HepG2 (cell line): ENCODE measurements around the gene STOML1. TPM values are rescaled to one million over a fixed set of nuclear protein-coding genes. Genes with fewer than 3 reads are reported as not detected.

Source experiments
- DPF2 ChIP-seq: sonication (generic); formaldehyde crosslinking; IDR thresholded peaks from 2 replicates; pipeline ENCODE4 v1.4.0; 2020; ENCODE audit warnings: mild to moderate bottlenecking, low read depth, missing genetic modification reagents, borderline replicate concordance
- GATAD1 ChIP-seq: IDR thresholded peaks from 2 replicates; pipeline ENCODE4 v1.6.1; 2016; ENCODE audit warnings: missing genetic modification reagents, missing compliant biosample characterization
- KLF15 ChIP-seq: sonication (generic); formaldehyde crosslinking; IDR thresholded peaks from 2 replicates; pipeline ENCODE4 v1.8.1; 2023; ENCODE audit warnings: borderline replicate concordance, mild to moderate bottlenecking, inconsistent platforms, missing genetic modification reagents, mixed read lengths
- KMT2B ChIP-seq: IDR thresholded peaks from 2 replicates; pipeline ENCODE4 v1.6.1; 2016; ENCODE audit warnings: missing genetic modification reagents, missing compliant biosample characterization
- MIXL1 ChIP-seq: IDR thresholded peaks from 2 replicates; pipeline ENCODE4 v1.6.1; 2016
- PAX8 ChIP-seq: sonication (generic); formaldehyde crosslinking; IDR thresholded peaks from 2 replicates; pipeline ENCODE4 v1.8.0; 2022; ENCODE audit warnings: mild to moderate bottlenecking, missing genetic modification reagents, borderline replicate concordance
- REXO4 ChIP-seq: sonication (generic); formaldehyde crosslinking; IDR thresholded peaks from 2 replicates; pipeline ENCODE4 v1.8.0; 2022; ENCODE audit warnings: missing genetic modification reagents, mild to moderate bottlenecking, borderline replicate concordance
- SIN3A ChIP-seq: IDR thresholded peaks from 2 replicates; pipeline ENCODE4 v1.6.1; 2011; ENCODE audit warnings: low read depth, mild to moderate bottlenecking, control low read depth, low read length, borderline replicate concordance
- ZNF333 ChIP-seq: sonication (generic); formaldehyde crosslinking; IDR thresholded peaks from 2 replicates; pipeline ENCODE4 v1.4.0; 2020; ENCODE audit warnings: mild to moderate bottlenecking, missing genetic modification reagents, borderline replicate concordance
- ZNF501 ChIP-seq: sonication (generic); formaldehyde crosslinking; IDR thresholded peaks from 2 replicates; pipeline ENCODE4 v1.5.1; 2020; ENCODE audit warnings: mild to moderate bottlenecking, moderate library complexity, missing genetic modification reagents
- ZNF546 ChIP-seq: sonication (generic); formaldehyde crosslinking; conservative IDR thresholded peaks from 2 replicates; pipeline ENCODE4 v1.8.1; 2023; ENCODE audit warnings: mild to moderate bottlenecking, missing genetic modification reagents
- ZNF564 ChIP-seq: sonication (generic); formaldehyde crosslinking; IDR thresholded peaks from 2 replicates; pipeline ENCODE4 v1.8.1; 2023; ENCODE audit warnings: mild to moderate bottlenecking, missing genetic modification reagents
- ZNF749 ChIP-seq: sonication (generic); formaldehyde crosslinking; IDR thresholded peaks from 2 replicates; pipeline ENCODE4 v1.8.0; 2022; ENCODE audit warnings: mild to moderate bottlenecking, missing genetic modification reagents, moderate library complexity, borderline replicate concordance
- ZSCAN21 ChIP-seq: sonication (generic); formaldehyde crosslinking; IDR thresholded peaks from 2 replicates; pipeline ENCODE4 v1.8.0; 2022; ENCODE audit warnings: mild to moderate bottlenecking, missing genetic modification reagents, moderate library complexity, borderline replicate concordance
- ZSCAN25 ChIP-seq: sonication (generic); formaldehyde crosslinking; IDR thresholded peaks from 2 replicates; pipeline ENCODE4 v1.8.0; 2022; ENCODE audit warnings: mild to moderate bottlenecking, missing genetic modification reagents
- polyA plus RNA-seq, 8 experiments: library from polyadenylated mRNA; depleted of rRNA in 3 of 8; stranded (reverse) in 7 of 8; unstranded in 1 of 8; fragments of >200 nt; fragmentation: Illumina TruSeq in 4 of 8; extraction: Trizol in 4 of 8; gene quantifications; 2 replicates each; pipeline versions ENCODE4 v1.2.1 to v1.2.3, GENCODE V29; 2011 to 2016; ENCODE audit warnings: low read depth in 4 of 8, missing spikeins in 1 of 8, mixed read lengths in 1 of 8; ENCODE audit not compliant: insufficient read depth in 1 of 8
- total RNA-seq, 5 experiments: library from RNA; depleted of rRNA; stranded (reverse); fragments of >200 nt; fragmentation: Illumina TruSeq; extraction: Trizol; gene quantifications; 2 replicates each; pipeline ENCODE4 v1.2.3, GENCODE V29; 2016; ENCODE audit warnings: low read depth in 1 of 5
- TF ChIP-seq, protein P1 (sequence below): sonication (generic); formaldehyde crosslinking; IDR thresholded peaks from 2 replicates; pipeline ENCODE4 v1.4.0; 2020; ENCODE audit warnings: missing genetic modification reagents
- TF ChIP-seq, protein P2 (sequence below): sonication (generic); formaldehyde crosslinking; conservative IDR thresholded peaks from 2 replicates; pipeline ENCODE4 v1.4.0; 2020; ENCODE audit warnings: mild to moderate bottlenecking, missing genetic modification reagents, moderate library complexity
- TF ChIP-seq, protein P3 (sequence below): sonication (generic); formaldehyde crosslinking; IDR thresholded peaks from 2 replicates; pipeline ENCODE4 v1.9.0; 2021; ENCODE audit warnings: missing genetic modification reagents, borderline replicate concordance
- TF ChIP-seq, protein P4 (sequence below): sonication (generic); formaldehyde crosslinking; conservative IDR thresholded peaks from 2 replicates; pipeline ENCODE4 v1.8.0; 2022; ENCODE audit warnings: low read depth, missing genetic modification reagents

Gene STOML1
- total and polyA plus RNA-seq, 2 of the 13 experiments (the other 11 are each of a cell fraction or from before 2014, with no cell fraction given): 3.5 to 3.7 TPM

DNA sequence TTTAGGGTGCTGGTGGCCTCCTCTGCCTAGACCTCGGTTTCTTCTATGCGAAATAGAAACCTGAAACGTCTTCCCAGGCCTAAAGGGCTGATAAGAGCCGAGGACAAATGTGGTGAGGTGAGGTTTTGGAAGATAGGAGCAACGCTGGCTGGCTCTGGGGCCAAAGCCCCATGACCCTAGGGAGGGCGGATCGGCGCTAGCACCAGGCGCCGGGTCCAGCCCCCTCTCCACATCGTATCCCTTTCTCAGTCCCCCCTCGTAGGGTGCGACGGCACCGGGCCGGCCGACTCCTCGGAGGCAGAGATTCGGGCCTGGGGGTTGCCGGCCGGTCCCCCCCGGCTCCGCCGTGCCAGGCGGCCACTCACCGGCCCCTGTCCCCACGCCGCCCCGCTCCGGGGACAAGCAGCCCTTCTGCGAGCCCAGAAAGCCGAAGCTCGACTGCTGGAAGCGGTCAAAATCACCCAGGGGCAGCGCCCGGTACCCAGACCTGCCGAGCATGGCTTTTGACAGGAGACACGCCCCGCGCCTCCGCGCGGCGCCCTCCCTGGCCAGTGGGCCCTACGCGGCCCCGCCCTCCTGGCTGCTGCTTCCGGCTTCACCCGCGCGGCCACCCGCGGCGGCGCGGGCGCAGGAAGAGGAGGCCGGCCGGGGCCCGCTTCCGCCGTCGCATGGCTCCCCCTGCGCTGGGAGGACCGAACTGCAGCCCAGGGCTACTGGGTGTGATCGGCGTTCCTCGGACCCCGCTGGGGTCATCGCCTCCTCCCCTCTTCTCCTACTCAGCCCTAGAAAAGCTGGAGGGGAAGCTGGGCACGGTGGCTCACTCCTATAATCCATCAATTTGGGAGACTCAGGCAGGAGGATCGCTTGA lies at the start of gene STOML1 (continued):
- TF ChIP-seq ZNF564 (no peak), KMT2B (peak; percentile 66; the same call in 1 of the 2 replicates), MIXL1 (CRISPR knock-in tag) (0 out of 2 replicates have a peak, but pooled peaks have one; percentile 39), DPF2 (CRISPR knock-in tag) (no peak), ZNF546 (CRISPR knock-in tag) (no peak), ZNF501 (CRISPR knock-in tag) (no peak), KLF15 (CRISPR knock-in tag) (no peak), REXO4 (no peak), PAX8 (CRISPR knock-in tag) (no peak), ZSCAN21 (CRISPR knock-in tag) (0 out of 2 replicates have a peak, but pooled peaks have one; percentile 48), GATAD1 (CRISPR knock-in tag) (peak; percentile 89), SIN3A (peak; percentile 96), ZSCAN25 (CRISPR knock-in tag) (peak; percentile 45; the same call in 1 of the 2 replicates), ZNF333 (CRISPR knock-in tag) (no peak), ZNF749 (peak; percentile 17; the same call in 1 of the 2 replicates)
- TF ChIP-seq, protein P1, sequence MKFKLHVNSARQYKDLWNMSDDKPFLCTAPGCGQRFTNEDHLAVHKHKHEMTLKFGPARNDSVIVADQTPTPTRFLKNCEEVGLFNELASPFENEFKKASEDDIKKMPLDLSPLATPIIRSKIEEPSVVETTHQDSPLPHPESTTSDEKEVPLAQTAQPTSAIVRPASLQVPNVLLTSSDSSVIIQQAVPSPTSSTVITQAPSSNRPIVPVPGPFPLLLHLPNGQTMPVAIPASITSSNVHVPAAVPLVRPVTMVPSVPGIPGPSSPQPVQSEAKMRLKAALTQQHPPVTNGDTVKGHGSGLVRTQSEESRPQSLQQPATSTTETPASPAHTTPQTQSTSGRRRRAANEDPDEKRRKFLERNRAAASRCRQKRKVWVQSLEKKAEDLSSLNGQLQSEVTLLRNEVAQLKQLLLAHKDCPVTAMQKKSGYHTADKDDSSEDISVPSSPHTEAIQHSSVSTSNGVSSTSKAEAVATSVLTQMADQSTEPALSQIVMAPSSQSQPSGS (CRISPR knock-in tag): 0 out of 2 replicates have a peak, but pooled peaks have one; percentile 20
- TF ChIP-seq, protein P2, sequence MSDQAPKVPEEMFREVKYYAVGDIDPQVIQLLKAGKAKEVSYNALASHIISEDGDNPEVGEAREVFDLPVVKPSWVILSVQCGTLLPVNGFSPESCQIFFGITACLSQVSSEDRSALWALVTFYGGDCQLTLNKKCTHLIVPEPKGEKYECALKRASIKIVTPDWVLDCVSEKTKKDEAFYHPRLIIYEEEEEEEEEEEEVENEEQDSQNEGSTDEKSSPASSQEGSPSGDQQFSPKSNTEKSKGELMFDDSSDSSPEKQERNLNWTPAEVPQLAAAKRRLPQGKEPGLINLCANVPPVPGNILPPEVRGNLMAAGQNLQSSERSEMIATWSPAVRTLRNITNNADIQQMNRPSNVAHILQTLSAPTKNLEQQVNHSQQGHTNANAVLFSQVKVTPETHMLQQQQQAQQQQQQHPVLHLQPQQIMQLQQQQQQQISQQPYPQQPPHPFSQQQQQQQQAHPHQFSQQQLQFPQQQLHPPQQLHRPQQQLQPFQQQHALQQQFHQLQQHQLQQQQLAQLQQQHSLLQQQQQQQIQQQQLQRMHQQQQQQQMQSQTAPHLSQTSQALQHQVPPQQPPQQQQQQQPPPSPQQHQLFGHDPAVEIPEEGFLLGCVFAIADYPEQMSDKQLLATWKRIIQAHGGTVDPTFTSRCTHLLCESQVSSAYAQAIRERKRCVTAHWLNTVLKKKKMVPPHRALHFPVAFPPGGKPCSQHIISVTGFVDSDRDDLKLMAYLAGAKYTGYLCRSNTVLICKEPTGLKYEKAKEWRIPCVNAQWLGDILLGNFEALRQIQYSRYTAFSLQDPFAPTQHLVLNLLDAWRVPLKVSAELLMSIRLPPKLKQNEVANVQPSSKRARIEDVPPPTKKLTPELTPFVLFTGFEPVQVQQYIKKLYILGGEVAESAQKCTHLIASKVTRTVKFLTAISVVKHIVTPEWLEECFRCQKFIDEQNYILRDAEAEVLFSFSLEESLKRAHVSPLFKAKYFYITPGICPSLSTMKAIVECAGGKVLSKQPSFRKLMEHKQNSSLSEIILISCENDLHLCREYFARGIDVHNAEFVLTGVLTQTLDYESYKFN (CRISPR knock-in tag): no peak; the same call in 1 of the 2 replicates
- TF ChIP-seq, protein P3, sequence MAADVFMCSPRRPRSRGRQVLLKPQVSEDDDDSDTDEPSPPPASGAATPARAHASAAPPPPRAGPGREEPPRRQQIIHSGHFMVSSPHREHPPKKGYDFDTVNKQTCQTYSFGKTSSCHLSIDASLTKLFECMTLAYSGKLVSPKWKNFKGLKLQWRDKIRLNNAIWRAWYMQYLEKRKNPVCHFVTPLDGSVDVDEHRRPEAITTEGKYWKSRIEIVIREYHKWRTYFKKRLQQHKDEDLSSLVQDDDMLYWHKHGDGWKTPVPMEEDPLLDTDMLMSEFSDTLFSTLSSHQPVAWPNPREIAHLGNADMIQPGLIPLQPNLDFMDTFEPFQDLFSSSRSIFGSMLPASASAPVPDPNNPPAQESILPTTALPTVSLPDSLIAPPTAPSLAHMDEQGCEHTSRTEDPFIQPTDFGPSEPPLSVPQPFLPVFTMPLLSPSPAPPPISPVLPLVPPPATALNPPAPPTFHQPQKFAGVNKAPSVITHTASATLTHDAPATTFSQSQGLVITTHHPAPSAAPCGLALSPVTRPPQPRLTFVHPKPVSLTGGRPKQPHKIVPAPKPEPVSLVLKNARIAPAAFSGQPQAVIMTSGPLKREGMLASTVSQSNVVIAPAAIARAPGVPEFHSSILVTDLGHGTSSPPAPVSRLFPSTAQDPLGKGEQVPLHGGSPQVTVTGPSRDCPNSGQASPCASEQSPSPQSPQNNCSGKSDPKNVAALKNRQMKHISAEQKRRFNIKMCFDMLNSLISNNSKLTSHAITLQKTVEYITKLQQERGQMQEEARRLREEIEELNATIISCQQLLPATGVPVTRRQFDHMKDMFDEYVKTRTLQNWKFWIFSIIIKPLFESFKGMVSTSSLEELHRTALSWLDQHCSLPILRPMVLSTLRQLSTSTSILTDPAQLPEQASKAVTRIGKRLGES (CRISPR knock-in tag): no peak
- TF ChIP-seq, protein P4, sequence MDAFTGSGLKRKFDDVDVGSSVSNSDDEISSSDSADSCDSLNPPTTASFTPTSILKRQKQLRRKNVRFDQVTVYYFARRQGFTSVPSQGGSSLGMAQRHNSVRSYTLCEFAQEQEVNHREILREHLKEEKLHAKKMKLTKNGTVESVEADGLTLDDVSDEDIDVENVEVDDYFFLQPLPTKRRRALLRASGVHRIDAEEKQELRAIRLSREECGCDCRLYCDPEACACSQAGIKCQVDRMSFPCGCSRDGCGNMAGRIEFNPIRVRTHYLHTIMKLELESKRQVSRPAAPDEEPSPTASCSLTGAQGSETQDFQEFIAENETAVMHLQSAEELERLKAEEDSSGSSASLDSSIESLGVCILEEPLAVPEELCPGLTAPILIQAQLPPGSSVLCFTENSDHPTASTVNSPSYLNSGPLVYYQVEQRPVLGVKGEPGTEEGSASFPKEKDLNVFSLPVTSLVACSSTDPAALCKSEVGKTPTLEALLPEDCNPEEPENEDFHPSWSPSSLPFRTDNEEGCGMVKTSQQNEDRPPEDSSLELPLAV (CRISPR knock-in tag): no peak
